Type B pancreatic cell (in vitro differentiated cells): Measurements from ENCODE around the gene ARHGAP42. TPM values are rescaled to one million over a fixed set of nuclear protein-coding genes. Genes with fewer than 3 reads are reported as not detected.

Experiments used
- DNase-seq: peaks from one replicate; pipeline ENCODE4 v3.0.0; 2021; ENCODE audit warnings: mixed read lengths; ENCODE audit not compliant: unreplicated experiment; ENCODE audit errors: extremely low spot score
- H3K27ac Mint-ChIP-seq: 2 replicates; pipeline ENCODE4 v1.8.0; 2021; ENCODE audit warnings: mild to moderate bottlenecking, mixed read lengths
- H3K27me3 Mint-ChIP-seq: 2 replicates; pipeline ENCODE4 v1.8.0; 2021; ENCODE audit warnings: mixed read lengths
- H3K36me3 Mint-ChIP-seq: 2 replicates; pipeline ENCODE4 v1.8.0; 2021; ENCODE audit warnings: mixed read lengths
- H3K4me1 Mint-ChIP-seq: one replicate; pipeline ENCODE4 v1.8.0; 2021; ENCODE audit warnings: mixed read lengths; ENCODE audit not compliant: unreplicated experiment
- H3K4me3 Mint-ChIP-seq: 2 replicates; pipeline ENCODE4 v1.8.0; 2021; ENCODE audit warnings: mild to moderate bottlenecking, mixed read lengths
- H3K9me3 Mint-ChIP-seq: 2 replicates; pipeline ENCODE4 v1.8.0; 2021; ENCODE audit warnings: mixed read lengths
- CTCF ChIP-seq: fragments of 200-600 bp; sonication (generic); conservative IDR thresholded peaks from 2 replicates; pipeline ENCODE4 v1.5.0; 2021; ENCODE audit warnings: antibody characterized with exemption, mild to moderate bottlenecking
- total RNA-seq: library from RNA; stranded (reverse); gene quantifications from 2 replicates; pipeline ENCODE4 v1.2.1, GENCODE V29; 2021; ENCODE audit warnings: low replicate concordance

The ARHGAP42 gene
- total RNA-seq, 1 donor from 2014 or later, result 22.6 TPM

GRCh38 chr11:100682247-100682969 lies 4.7 kb upstream of the ARHGAP42 start:
- H3K4me1 Mint-ChIP-seq, result peaks cover 31% of the 10 kb centered on the region
- no peaks in the 10 kb centered on the region for H3K9me3 Mint-ChIP-seq
- H3K27ac Mint-ChIP-seq, result no peak overlapping the region
- no peak overlapping the region for H3K4me3 Mint-ChIP-seq
- H3K27me3 Mint-ChIP-seq, result peaks cover 2% of the 10 kb centered on the region
- peak; percentile 71 for TF ChIP-seq CTCF
- DNase-seq, result no peak
- no peaks in the 10 kb centered on the region for H3K36me3 Mint-ChIP-seq

- Mint-ChIP-seq H3K9me3 (no peaks in the 10 kb centered on the region), H3K27me3 (peaks cover 2% of the 10 kb centered on the region), H3K4me3 (no peak overlapping the region), H3K4me1 (peaks cover 31% of the 10 kb centered on the region), H3K27ac (no peak overlapping the region), H3K36me3 (no peaks in the 10 kb centered on the region)
- no peak for DNase-seq
- TF ChIP-seq CTCF, result no peak
Observed at GRCh38 chr11:100683126-100683525, 4.0 kb upstream of the ARHGAP42 start.

- Mint-ChIP-seq H3K27me3 (peaks cover 2% of the 10 kb centered on the region), H3K9me3 (no peaks in the 10 kb centered on the region), H3K4me3 (peak overlapping the region; percentile 69), H3K27ac (peak overlapping the region; percentile 68), H3K4me1 (peaks cover 35% of the 10 kb centered on the region), H3K36me3 (no peaks in the 10 kb centered on the region)
- no peak for DNase-seq
- no peak for TF ChIP-seq CTCF
Observed at GRCh38 chr11:100684101-100685065, 2.7 kb upstream of the ARHGAP42 start.

- no peak for TF ChIP-seq CTCF
- peak overlapping the region; percentile 84 for H3K27ac Mint-ChIP-seq
- H3K4me3 Mint-ChIP-seq, result peak overlapping the region; percentile 88
- peaks cover 2% of the 10 kb centered on the region for H3K27me3 Mint-ChIP-seq
- H3K36me3 Mint-ChIP-seq, result no peaks in the 10 kb centered on the region
- no peaks in the 10 kb centered on the region for H3K9me3 Mint-ChIP-seq
- DNase-seq, result no peak
- H3K4me1 Mint-ChIP-seq, result peaks cover 27% of the 10 kb centered on the region
Observed at GRCh38 chr11:100686476-100687053, 523 bp upstream of the ARHGAP42 start.

GRCh38 chr11:100687630-100688395 lies 725 bp downstream of the ARHGAP42 start:
- H3K27ac Mint-ChIP-seq, result peak overlapping the region; percentile 94
- peaks cover 2% of the 10 kb centered on the region for H3K27me3 Mint-ChIP-seq
- peak; percentile 76 for DNase-seq
- H3K9me3 Mint-ChIP-seq, result no peaks in the 10 kb centered on the region
- H3K36me3 Mint-ChIP-seq, result no peaks in the 10 kb centered on the region
- peak; percentile 84 for TF ChIP-seq CTCF
- peaks cover 33% of the 10 kb centered on the region for H3K4me1 Mint-ChIP-seq
- peak overlapping the region; percentile 98 for H3K4me3 Mint-ChIP-seq
